ENCODE data around the gene METTL8. TPM values are rescaled to one million over a fixed set of nuclear protein-coding genes. Genes with fewer than 3 reads are reported as not detected.
"Not testable (repeated sequence)": the region's sequence is repeated elsewhere in the genome, so short reads cannot be mapped to it uniquely, and the experiment has no call there.

Gene METTL8
- total RNA-seq, 1 donor from 2014 or later = 16.5 TPM

GRCh38 chr2:171430516-171431410, 3.0 kb downstream of the METTL8 start:
- intact Hi-C loops (cut with micrococcal nuclease) = loop anchor here (5.0 kb wide), 2 partner anchors 218 to 343 kb away; no protein-coding TSS in a partner anchor

- intact Hi-C loops (cut with micrococcal nuclease) = not testable (repeated sequence)
These were observed 10.9 kb downstream of the METTL8 start for GRCh38 chr2:171422710-171423495.

- intact Hi-C loops (cut with micrococcal nuclease) = no loop called here
These were observed 12.8 kb downstream of the METTL8 start for GRCh38 chr2:171420728-171421563.

DNA sequence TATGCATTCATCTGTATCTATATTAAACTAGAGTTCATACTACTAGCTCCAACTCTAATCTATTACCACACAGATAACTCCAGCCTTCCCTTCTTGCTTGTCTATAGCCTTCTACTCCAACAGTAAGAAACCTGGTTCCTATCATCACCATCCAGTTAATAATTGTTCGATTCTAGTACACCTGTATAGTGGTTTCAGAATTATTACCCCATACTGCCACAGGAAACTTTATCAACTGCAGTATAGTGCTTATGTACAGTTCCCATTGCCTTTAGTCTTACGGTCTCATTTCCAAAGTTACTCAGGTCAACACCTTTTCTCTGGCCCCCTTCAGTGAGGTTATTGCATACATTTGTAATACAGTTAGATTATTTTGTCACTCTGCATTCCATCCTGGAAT, 14.5 kb downstream of the METTL8 start:
- intact Hi-C loops (cut with micrococcal nuclease) = loop anchor here (5.0 kb wide), 1 partner anchor 92 kb away; no protein-coding TSS in a partner anchor

DNA sequence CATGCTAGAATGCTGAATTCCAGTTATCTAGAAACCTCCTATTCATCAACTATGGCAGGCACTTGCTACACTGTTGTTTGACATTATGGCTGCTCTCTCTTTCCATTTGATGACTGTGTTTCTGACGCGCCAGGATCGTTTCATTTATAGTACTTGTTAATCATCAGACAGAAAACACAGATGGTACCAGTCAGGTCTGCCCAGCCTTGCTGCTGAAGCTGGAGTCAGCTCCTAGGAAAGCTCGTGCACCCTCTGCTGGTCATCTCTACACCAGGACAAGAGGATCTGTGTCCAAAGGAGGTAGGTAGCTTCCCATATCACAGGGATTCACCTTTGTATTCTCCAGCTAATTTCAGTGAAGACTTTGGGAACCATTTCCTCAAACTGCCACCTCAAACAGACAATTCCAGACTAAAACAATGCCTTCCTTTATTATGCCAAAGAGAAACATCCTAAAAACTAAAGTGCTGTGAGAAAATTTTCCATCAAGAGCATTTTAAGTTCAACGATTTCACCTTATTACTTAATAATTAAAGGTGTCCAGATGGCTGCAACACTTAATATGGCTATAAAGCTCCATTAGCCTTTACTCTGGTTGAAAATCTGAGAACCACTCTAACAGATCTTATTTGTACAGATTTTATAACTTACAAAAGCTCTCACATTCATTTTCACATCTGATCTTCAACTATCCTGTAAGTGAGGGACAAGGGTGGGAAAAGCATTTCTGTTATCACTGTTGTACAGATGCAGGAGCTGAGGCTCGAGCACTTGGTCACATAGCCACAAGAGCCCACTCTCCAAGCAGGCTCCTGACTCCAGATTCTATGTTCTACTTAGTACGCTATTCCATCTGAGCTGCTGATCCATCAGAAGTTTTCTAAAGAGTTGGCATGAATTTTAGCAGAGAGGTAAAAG, 17.5 kb downstream of the METTL8 start:
- intact Hi-C loops (cut with micrococcal nuclease) = loop anchor here (1.0 to 5.0 kb wide), 5 partner anchors 18 to 488 kb away; partner anchors contain the start of genes DCAF17 and TLK1

GRCh38 chr2:171414645-171415044, 19.1 kb downstream of the METTL8 start:
- intact Hi-C loops (cut with micrococcal nuclease) = loop anchor here (5.0 kb wide), 1 partner anchor 87 kb away; no protein-coding TSS in a partner anchor

DNA sequence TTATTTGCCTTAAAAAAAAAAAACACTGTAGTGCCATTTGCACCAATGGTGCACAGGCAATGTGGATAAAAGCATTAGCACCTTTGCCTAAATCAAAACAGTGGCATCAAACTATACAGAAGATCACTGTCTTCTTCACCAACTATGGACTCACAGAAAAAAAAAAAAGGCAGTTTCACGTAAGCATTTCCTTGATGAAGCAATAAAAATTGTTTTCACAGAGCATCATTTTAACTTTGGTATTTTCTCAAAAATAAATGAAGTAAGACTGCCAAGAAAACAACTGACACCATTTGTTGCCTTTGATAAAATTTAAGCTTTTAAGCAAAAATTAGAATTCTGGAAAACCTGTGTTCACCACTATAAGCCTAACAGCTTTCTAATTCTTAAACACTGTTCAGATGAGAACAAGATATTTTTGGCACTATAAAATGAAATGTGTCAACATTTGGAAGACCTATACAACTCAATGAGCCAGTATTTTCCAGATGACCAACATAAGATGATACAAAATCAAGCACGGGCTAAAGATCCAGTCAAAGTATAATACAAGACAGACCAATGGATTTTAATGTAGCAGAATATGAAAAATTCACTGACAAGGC, 21.1 kb downstream of the METTL8 start:
- intact Hi-C loops (cut with micrococcal nuclease) = no loop called here

- intact Hi-C loops (cut with micrococcal nuclease) = no loop called here
These were observed 21.9 kb downstream of the METTL8 start for GRCh38 chr2:171411791-171412483.

GRCh38 chr2:171411214-171411613, 22.6 kb downstream of the METTL8 start:
- intact Hi-C loops (cut with micrococcal nuclease) = no loop called here

DNA sequence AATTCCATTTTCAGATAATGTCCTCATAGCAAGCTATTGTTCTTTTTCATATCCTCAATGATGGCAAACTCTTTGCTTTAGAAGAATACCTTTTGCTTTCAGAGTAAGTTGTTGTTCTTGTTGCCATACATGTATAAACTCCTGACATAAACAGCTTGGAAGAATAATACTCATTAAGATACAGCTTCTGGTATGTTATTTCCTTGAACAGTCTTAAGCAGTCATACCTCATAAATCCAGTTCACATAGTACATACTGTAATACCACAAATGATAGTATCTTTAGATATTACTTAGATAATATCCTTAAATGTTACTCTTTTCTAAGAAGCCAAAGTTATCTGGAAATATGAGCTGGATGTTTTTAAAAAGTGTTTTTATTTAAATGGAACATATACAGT, 23.2 kb downstream of the METTL8 start:
- intact Hi-C loops (cut with micrococcal nuclease) = no loop called here

DNA sequence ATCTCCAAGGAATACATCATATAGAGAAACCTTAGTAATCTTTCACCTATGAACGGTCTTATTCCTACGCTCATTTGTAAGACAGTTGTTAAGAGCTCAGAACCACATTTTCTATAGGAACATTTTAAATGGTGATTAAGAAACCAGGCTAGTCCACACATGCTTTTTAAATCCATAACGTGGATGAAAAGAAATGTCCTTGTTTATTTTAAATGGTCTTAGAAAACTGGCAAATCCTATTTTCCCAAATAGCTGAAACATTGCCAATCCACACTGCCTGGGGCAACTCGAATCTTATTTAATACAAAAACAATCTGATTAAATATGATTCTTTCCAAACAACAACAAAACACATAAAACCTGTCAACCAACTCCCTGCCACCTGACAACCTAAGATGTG, 23.7 kb downstream of the METTL8 start:
- intact Hi-C loops (cut with micrococcal nuclease) = no loop called here

- intact Hi-C loops (cut with micrococcal nuclease) = no loop called here
These were observed 24.3 kb downstream of the METTL8 start for GRCh38 chr2:171409436-171409971.

DNA sequence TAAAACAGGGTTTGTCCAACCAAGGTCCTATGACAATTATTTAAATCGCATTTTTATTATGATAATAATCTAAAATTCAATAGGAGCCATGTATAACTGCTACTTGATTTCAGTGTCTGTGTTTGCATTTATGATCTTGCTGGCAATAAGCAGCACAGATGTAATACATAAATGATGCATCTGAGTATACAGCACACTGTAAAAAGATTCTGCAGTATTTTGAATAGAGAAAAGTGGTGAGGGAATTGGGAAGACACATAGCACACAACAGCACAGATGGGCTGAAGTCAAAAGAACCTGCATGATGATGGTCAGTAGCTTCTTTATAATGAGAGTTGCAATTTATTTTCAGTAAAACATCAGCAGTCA, 26.1 kb downstream of the METTL8 start:
- intact Hi-C loops (cut with micrococcal nuclease) = no loop called here

DNA sequence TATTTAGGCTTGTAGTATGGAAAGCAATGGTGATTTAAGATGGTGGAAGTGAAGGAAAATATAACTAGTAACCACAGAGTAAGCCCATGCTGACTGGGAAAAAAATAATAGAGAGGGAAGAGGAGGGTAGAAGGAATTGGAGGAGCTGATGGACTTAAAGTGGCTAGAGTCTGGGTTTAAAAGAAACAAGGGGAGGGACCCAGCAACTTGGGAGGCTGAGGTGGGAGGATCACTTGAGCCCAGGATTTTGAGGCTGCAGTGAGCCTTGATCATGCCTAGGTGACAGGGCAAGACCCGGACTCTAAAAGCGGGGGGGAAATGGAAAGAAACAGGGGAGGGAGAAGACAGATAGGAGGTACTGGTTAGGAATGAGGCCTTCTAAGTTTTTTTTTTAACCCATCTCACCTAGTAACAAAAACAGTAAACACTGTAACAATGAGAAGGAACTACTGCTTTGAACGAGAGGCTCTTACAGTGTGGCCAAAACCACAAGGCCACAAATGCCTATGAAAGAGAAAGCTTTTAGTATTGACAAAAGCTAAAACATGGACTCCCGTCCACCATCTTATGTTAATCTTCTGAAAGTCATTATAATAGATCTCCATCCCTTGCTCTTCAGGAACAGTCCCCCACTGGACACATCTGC, 26.6 kb downstream of the METTL8 start:
- intact Hi-C loops (cut with micrococcal nuclease) = no loop called here

DNA sequence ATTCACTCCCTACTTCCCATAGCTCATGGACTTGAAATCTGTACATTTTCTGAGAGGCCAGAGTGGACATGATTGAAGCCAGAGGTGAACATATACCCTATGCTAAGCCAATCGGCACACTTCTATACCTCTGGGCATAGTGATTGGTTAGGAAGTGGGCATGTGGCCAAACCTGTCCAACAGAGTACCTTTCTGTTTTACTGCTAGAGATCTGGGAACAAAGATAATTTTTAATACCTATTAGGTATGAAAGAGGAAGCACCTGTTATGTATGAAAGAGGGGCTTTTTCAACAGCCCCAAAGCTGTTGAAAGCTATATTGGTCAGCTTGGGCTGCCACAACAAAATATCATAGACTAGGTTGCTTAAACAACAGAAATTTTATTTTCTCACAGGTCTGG, 27.7 kb downstream of the METTL8 start:
- intact Hi-C loops (cut with micrococcal nuclease) = no loop called here

GRCh38 chr2:171405546-171405945, 28.2 kb downstream of the METTL8 start:
- intact Hi-C loops (cut with micrococcal nuclease) = no loop called here

- intact Hi-C loops (cut with micrococcal nuclease) = no loop called here
These were observed 29.1 kb downstream of the METTL8 start for GRCh38 chr2:171404719-171405118.

DNA sequence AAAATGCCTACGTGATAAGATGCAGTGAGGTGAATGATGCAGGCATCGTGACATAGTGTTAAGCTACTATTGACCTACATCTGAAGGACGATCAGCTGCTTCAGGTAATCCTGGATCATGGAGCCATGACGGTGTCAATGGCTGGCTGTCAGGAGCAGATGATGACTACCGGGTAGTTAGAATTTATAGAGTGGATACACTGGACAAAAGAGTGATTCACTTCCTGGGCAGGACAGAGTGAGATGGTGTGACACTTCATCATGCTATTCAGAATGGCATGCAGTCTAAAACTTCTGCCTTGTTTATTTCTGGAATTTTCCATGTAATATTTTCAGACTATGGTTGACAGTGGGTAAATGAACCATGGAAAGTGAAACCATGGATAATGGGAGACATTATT, 29.5 kb downstream of the METTL8 start:
- intact Hi-C loops (cut with micrococcal nuclease) = no loop called here
